OCI-LY1 (cell line): ENCODE data around the gene MRPL45.

Experiments used
- H2AFZ ChIP-seq: fragments of 200-600 bp; sonication (generic), shearing (Covaris generic); 2 replicates; pipeline ENCODE4 v1.6.0; 2014; ENCODE audit warnings: antibody characterized with exemption, mild to moderate bottlenecking, low read length
- H3F3A ChIP-seq: fragments of 200-600 bp; sonication (generic), shearing (Covaris generic); 2 replicates; pipeline ENCODE4 v1.6.0; 2014; ENCODE audit warnings: mild to moderate bottlenecking, antibody characterized with exemption, low read length, moderate library complexity; ENCODE audit not compliant: insufficient read depth
- H3K27ac ChIP-seq: fragments of 200-600 bp; sonication (generic); 2 replicates; pipeline ENCODE4 v1.5.1; 2014; ENCODE audit warnings: low read length, mixed run types, mild to moderate bottlenecking, low read depth; ENCODE audit not compliant: poor library complexity, severe bottlenecking
- H3K27me3 ChIP-seq: fragments of 200-600 bp; sonication (generic); 2 replicates; pipeline ENCODE4 v1.6.0; 2014; ENCODE audit warnings: antibody characterized with exemption, mild to moderate bottlenecking, low read length, moderate library complexity; ENCODE audit not compliant: insufficient read depth
- H3K36me3 ChIP-seq: fragments of 200-600 bp; sonication (generic); 2 replicates; pipeline ENCODE4 v1.6.1; 2014; ENCODE audit warnings: mild to moderate bottlenecking, antibody characterized with exemption, low read length, moderate library complexity, mixed read lengths; ENCODE audit not compliant: insufficient read depth
- H3K4me1 ChIP-seq: fragments of 200-600 bp; sonication (generic); 2 replicates; pipeline ENCODE4 v1.5.1; 2014; ENCODE audit warnings: mild to moderate bottlenecking, low read length, moderate library complexity; ENCODE audit not compliant: insufficient read depth, severe bottlenecking
- H3K4me2 ChIP-seq: fragments of 200-600 bp; sonication (generic), shearing (Covaris generic); 2 replicates; pipeline ENCODE4 v1.6.1; 2014; ENCODE audit warnings: low read length
- H3K4me3 ChIP-seq: fragments of 200-600 bp; sonication (generic); 2 replicates; pipeline ENCODE4 v1.5.1; 2014; ENCODE audit warnings: low read length, low read depth, mild to moderate bottlenecking, mixed read lengths; ENCODE audit not compliant: poor library complexity, severe bottlenecking
- H3K79me2 ChIP-seq: fragments of 200-600 bp; shearing (Covaris generic); 2 replicates; pipeline ENCODE4 v1.6.1; 2016; ENCODE audit warnings: mixed run types, low read length, mixed read lengths; ENCODE audit not compliant: insufficient read depth
- H3K9ac ChIP-seq: fragments of 200-600 bp; sonication (generic), shearing (Covaris generic); 2 replicates; pipeline ENCODE4 v1.6.1; 2014; ENCODE audit warnings: mild to moderate bottlenecking, low read length, mixed read lengths
- H3K9me2 ChIP-seq: fragments of 200-600 bp; sonication (generic), shearing (Covaris generic); 2 replicates; pipeline ENCODE4 v1.6.1; 2014; ENCODE audit warnings: low read depth, mild to moderate bottlenecking, low read length, mixed read lengths
- H3K9me3 ChIP-seq: fragments of 200-600 bp; shearing (Covaris generic); 2 replicates; pipeline ENCODE4 v1.6.1; 2014; ENCODE audit warnings: low read length, mixed read lengths
- H4K20me1 ChIP-seq: fragments of 200-600 bp; sonication (generic), shearing (Covaris generic); 2 replicates; pipeline ENCODE4 v1.6.0; 2016; ENCODE audit warnings: mild to moderate bottlenecking, low read length; ENCODE audit not compliant: insufficient read depth
- EZH2 ChIP-seq: fragments of 200-600 bp; sonication (generic), shearing (Covaris generic); IDR thresholded peaks from 2 replicates; pipeline ENCODE4 v1.8.0; 2017; ENCODE audit warnings: borderline replicate concordance, mixed run types, mild to moderate bottlenecking, antibody characterized with exemption, low read length, moderate library complexity, mixed read lengths
- TF ChIP-seq, protein P1 (sequence below): fragments of 200-600 bp; sonication (generic), shearing (Covaris generic); IDR thresholded peaks from 2 replicates; pipeline ENCODE4 v1.5.1; 2017; ENCODE audit warnings: mild to moderate bottlenecking, antibody characterized with exemption, low read length, moderate library complexity, mixed read lengths

MRPL45 gene

DNA sequence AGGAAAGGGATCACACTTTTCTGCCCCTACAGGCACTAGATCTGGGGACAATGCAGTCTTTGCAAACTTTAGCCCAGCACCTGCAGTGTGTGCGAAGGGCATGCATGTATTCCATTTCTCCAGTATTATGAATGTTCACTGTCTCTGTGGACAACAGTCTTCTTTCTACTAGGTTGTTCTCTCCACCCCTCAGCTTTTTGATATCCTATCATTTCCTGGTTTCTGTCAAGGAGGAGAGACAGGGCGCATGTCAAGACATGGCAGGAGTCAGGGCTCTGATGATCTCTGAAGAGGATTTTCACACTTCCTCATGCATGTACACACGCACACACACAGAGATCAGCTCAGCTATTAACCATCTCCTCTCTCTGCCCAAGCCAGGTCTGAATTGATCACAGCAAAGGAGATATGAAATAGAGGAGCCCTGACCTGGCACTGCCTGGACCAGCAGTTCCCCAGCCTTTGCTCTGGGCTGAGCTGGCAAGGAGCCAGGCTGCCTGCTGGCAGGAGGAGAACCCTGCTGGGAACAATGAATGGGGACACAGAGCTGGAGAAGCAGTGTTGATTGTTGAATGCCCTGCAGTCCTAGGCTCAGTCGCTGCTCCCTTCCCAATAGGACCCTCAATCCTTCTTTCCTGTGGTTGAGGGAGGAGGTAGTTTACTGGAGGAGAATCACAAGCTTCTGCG is 44.2 kb downstream of the MRPL45 start:
- Histone ChIP-seq H3K27me3 (no peaks in the 10 kb centered on the region; the same call in 1 of the 2 replicates), H3K4me2 (no peak overlapping the region), H3K9me3 (no peaks in the 10 kb centered on the region), H3K9me2 (no peaks in the 10 kb centered on the region), H3K36me3 (no peaks in the 10 kb centered on the region), H3F3A (no peaks in the 10 kb centered on the region), H2AFZ (no peak overlapping the region), H3K9ac (no peak overlapping the region), H3K4me3 (no peak overlapping the region), H3K79me2 (no peaks in the 10 kb centered on the region), H4K20me1 (no peaks in the 10 kb centered on the region), H3K4me1 (peaks cover 9% of the 10 kb centered on the region), H3K27ac (no peak overlapping the region)
- no peak for TF ChIP-seq EZH2

DNA sequence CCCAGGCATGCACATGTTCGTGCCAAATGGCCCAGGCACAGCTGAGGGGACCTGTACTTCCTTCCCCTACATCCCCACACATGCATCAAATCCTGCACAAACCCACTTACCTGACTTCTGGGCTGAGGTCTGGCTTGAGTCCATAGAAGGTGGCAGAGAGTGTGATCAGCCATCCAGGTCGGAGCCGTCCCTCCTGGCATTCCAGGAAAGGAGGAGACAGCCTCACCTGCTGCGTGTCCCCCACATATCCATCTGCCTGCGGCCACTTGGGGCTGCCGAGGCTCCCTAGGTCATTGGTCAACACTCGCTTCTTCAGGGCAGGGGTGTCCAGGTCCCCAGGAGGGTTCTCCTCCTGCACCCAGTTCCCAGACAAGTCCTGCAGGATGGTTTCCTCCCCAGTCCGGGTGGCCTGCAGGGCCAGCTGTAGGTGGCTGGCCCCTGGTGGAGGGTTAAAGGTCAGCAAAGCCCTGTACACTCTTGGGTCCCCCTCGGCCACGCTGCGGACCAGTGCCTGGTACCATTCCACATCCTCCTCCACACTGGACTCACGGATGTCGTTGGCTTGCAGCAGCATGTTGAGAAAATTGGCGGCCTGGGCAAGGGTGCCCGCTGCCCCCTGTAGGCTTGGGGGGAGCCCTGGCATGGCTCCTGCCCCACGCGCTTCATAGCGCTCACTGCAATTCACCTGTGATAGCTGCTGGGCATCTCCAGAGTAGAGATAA is 46.1 kb downstream of the MRPL45 start:
- no peak for TF ChIP-seq EZH2
- TF ChIP-seq, protein P1, sequence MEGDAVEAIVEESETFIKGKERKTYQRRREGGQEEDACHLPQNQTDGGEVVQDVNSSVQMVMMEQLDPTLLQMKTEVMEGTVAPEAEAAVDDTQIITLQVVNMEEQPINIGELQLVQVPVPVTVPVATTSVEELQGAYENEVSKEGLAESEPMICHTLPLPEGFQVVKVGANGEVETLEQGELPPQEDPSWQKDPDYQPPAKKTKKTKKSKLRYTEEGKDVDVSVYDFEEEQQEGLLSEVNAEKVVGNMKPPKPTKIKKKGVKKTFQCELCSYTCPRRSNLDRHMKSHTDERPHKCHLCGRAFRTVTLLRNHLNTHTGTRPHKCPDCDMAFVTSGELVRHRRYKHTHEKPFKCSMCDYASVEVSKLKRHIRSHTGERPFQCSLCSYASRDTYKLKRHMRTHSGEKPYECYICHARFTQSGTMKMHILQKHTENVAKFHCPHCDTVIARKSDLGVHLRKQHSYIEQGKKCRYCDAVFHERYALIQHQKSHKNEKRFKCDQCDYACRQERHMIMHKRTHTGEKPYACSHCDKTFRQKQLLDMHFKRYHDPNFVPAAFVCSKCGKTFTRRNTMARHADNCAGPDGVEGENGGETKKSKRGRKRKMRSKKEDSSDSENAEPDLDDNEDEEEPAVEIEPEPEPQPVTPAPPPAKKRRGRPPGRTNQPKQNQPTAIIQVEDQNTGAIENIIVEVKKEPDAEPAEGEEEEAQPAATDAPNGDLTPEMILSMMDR: no peak
- Histone ChIP-seq H3K4me2 (no peak overlapping the region), H3F3A (no peaks in the 10 kb centered on the region), H3K9me3 (no peaks in the 10 kb centered on the region), H3K4me3 (no peak overlapping the region), H3K27me3 (no peaks in the 10 kb centered on the region; the same call in 1 of the 2 replicates), H3K27ac (no peak overlapping the region), H3K9ac (no peak overlapping the region), H3K4me1 (peaks cover 9% of the 10 kb centered on the region), H3K36me3 (no peaks in the 10 kb centered on the region), H3K79me2 (no peaks in the 10 kb centered on the region), H2AFZ (no peak overlapping the region), H4K20me1 (no peaks in the 10 kb centered on the region), H3K9me2 (no peaks in the 10 kb centered on the region)

DNA sequence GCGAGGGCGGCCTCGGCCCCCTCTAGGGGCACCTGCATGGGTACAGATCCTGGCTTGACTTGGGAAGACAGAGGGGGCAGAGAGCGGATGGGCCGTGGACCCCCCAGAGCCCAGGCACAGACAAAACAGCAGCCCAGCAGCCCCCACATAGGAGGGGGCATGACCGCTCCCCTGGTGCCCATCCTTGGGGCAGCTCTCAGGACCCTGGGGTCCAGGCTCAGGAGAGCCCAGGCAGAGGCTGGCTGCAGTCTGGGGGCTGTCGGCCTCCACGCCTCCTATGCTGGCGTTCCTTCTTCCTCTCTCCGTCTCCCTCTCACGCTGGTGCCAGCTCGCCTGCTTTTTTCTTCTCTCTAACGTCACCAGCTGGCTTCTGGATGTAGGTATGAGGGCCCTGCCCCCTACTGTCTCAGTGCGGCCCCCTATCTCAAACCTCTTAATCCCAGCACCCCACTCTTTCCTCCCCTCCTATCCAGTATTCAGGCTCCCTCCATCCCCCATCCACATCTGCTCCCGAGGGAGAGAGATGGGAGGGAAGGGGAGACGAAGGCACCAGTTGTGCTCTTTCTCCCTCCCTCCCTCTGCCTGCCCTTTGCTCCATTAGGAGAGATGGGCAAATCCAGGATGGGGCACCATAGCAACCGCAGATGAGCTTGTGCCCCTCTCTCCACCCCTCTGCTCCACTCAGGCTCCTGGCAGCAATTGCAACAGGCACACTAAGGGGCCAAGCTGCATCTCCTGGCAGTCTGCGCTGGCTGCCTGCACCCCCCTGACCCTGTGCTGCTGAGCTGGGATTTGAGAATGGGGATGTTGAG is 46.8 kb downstream of the MRPL45 start, which contains the start of gene GPR179:
Gene GPR179, minus strand, starts transcription at position 349 of the 812 bp plus-strand sequence. Its CDS starts 167 bp downstream, at position 182.
- Histone ChIP-seq H3K27me3 (no peaks in the 10 kb centered on the region; the same call in 1 of the 2 replicates), H2AFZ (no peak within 1 kb of the TSS), H3F3A (no peaks in the 10 kb centered on the region), H3K9me3 (no peaks in the 10 kb centered on the region), H3K27ac (no peak within 1 kb of the TSS), H3K9me2 (no peaks in the 10 kb centered on the region), H3K36me3 (no peaks in the 10 kb centered on the region), H3K4me1 (peaks cover 9% of the 10 kb centered on the region), H3K4me2 (no peak within 1 kb of the TSS), H3K4me3 (no peak within 1 kb of the TSS), H3K79me2 (no peaks in the 10 kb centered on the region), H3K9ac (no peak within 1 kb of the TSS), H4K20me1 (no peaks in the 10 kb centered on the region)
- TF ChIP-seq EZH2: no peak
- TF ChIP-seq, protein P1: no peak
